Esophagus (tissue), 2 donors: ENCODE data around the gene MFN2. TPM values are rescaled to one million over a fixed set of nuclear protein-coding genes. Genes with fewer than 3 reads are reported as not detected.

Experiments used
- H3K27ac ChIP-seq, 2 donors: one replicate each; pipeline ENCODE4 v1.5.1; 2013; ENCODE audit warnings: low read depth in 2 of 2, mild to moderate bottlenecking in 2 of 2, inconsistent platforms in 1 of 2, low read length in 1 of 2, moderate library complexity in 1 of 2
- H3K27me3 ChIP-seq, 2 donors: one replicate each; pipeline ENCODE4 v1.6.1; 2013; ENCODE audit warnings: low read length in 2 of 2, control low read depth in 1 of 2, mild to moderate bottlenecking in 1 of 2; ENCODE audit not compliant: insufficient read depth in 2 of 2, control insufficient read depth in 1 of 2
- H3K36me3 ChIP-seq, 2 donors: one replicate each; pipeline ENCODE4 v1.6.1; 2013; ENCODE audit warnings: low read length in 1 of 2; ENCODE audit not compliant: control insufficient read depth in 2 of 2, insufficient read depth in 2 of 2
- H3K4me1 ChIP-seq, 2 donors: one replicate each; pipeline ENCODE4 v1.6.1; 2013; ENCODE audit warnings: low read length in 1 of 2; ENCODE audit not compliant: control insufficient read depth in 2 of 2, insufficient read depth in 2 of 2
- H3K4me3 ChIP-seq, 2 donors: one replicate each; pipeline ENCODE4 v1.5.1; 2013; ENCODE audit warnings: low read length in 2 of 2, mild to moderate bottlenecking in 2 of 2, low read depth in 1 of 2, moderate library complexity in 1 of 2
- H3K9me3 ChIP-seq, 2 donors: one replicate each; pipeline ENCODE4 v1.6.1; 2013; ENCODE audit warnings: mild to moderate bottlenecking in 2 of 2, low read depth in 1 of 2, low read length in 1 of 2, moderate library complexity in 1 of 2; ENCODE audit not compliant: control insufficient read depth in 2 of 2, insufficient read depth in 1 of 2
- WGBS, 2 donors: extraction: QIAGEN DNeasy Blood & Tissue Kit; methylation state at CpG; one replicate each; pipeline ENCODE4 v1.1.7; 2013; 5-methylcytosine and 5-hydroxymethylcytosine counted together
- polyA plus RNA-seq, 2 donors: library from polyadenylated mRNA; stranded (reverse); fragments of 200-250 nt; gene quantifications; one replicate each; pipeline ENCODE4 v1.2.3, GENCODE V29; 2013
- donor health status: healthy with polysubstance abuse.
- donor health status: Bipolar disorder and iron deficiency.

Gene MFN2
- polyA plus RNA-seq, 2 donors, result 31.8 to 50.7 TPM

DNA sequence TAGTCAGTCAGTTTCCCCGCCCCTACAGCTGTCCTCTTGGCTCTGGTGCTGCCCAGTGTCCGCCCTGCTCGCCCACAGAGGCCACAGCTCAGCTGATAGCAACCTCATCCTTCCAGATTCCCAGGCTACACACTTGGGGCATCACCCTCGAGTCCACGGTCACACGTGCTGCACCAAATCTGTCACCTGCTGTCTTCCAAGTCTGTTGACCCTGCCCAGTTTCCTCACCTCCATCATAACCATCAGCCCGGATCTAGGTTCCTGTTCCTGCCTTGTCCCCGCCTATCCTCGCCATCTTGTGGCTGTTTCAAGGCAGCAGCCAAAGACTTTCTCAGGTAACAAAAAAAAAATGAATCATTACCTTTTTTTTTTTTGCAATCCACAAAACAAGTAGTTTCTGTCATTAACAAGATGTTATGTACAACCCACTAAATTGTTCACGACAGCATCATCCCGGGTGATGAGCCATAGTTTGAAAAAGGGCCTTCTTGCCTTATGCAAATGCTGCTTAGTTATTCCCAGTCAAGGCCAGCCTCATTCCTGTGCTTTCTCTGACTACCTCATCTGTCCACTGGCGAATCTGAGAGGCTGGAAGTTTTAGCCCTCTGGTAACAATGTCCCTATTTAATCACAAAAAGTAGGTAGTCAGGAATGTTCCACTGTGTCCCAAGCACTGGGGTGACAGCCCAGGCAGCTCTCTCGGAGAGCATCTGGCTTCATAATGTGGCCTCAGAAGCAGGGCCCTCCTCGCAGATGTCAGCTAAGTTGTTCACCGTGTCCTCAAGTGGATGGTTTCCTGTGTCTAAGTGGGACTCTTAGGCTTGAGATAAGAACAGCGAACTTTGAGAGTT is 34.1 kb downstream of the MFN2 start:
- peaks cover 21 to 33% of the 10 kb centered on the region in 2 donors for H3K36me3 ChIP-seq
- H3K4me3 ChIP-seq, result no peak overlapping the region
- peak overlapping the region in 1 of 2 donors; percentile 37 for H3K27ac ChIP-seq
- WGBS, 2 donors, result 77 to 82% methylated on average over 16 of the region's 16 CpGs
- no peaks in the 10 kb centered on the region for H3K9me3 ChIP-seq
- no peaks in the 10 kb centered on the region for H3K27me3 ChIP-seq
- H3K4me1 ChIP-seq, result peaks cover 0 to 2% of the 10 kb centered on the region in 2 donors

DNA sequence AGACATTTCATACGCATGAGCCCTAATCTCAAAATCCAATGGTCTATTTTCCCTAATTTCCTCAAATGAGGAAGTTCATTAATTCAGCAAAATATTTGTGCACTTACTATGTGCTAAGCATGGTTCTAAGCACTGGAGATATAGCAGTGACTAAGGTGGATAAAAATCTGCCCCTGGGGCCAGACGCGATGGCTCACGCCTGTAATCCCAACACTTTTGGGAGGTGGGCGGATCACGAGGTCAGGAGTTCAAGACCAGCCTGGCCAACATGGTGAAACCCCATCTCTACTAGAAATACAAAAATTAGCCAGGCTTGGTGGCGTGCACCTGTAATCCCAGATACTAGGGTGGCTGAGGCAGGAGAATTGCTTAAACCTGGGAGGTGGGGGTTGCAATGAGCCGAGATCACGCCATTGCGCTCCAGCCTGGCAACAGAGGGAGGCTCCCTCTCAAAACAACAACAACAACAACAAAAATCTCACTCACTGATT is 34.8 kb downstream of the MFN2 start:
- WGBS, 2 donors, result 82 to 85% methylated on average over 10 of the region's 10 CpGs
- Histone ChIP-seq H3K4me1 (peaks cover 2% of the 10 kb centered on the region in 2 donors), H3K9me3 (no peaks in the 10 kb centered on the region), H3K27ac (no peak overlapping the region), H3K27me3 (no peaks in the 10 kb centered on the region), H3K36me3 (peaks cover 21 to 28% of the 10 kb centered on the region in 2 donors), H3K4me3 (no peak overlapping the region)

DNA sequence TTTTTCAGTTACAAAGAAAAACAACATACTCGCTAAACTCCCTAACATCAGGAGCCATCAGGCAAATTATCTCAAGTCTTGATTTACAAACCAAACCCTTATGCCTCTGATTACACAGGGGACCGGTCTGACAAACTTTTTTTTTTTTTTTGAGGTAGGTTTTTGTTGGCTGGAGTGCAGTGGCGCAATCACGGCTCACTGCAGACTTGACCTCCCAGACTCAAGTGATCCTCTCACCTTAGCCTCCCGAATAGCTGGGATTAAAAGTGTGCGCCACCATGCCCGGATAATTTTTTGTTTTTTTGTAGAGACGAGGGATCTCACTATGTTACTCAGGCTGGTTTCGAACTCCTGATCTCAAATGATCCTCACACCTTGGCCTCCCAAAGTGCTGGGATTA is 35.3 kb downstream of the MFN2 start:
- H3K4me3 ChIP-seq, result no peak overlapping the region
- WGBS, 2 donors, result 92 to 96% methylated on average over 9 of the region's 9 CpGs
- no peaks in the 10 kb centered on the region for H3K9me3 ChIP-seq
- H3K27ac ChIP-seq, result no peak overlapping the region
- H3K27me3 ChIP-seq, result no peaks in the 10 kb centered on the region
- H3K4me1 ChIP-seq, result peaks cover 2 to 5% of the 10 kb centered on the region in 2 donors
- peaks cover 18 to 24% of the 10 kb centered on the region in 2 donors for H3K36me3 ChIP-seq

DNA sequence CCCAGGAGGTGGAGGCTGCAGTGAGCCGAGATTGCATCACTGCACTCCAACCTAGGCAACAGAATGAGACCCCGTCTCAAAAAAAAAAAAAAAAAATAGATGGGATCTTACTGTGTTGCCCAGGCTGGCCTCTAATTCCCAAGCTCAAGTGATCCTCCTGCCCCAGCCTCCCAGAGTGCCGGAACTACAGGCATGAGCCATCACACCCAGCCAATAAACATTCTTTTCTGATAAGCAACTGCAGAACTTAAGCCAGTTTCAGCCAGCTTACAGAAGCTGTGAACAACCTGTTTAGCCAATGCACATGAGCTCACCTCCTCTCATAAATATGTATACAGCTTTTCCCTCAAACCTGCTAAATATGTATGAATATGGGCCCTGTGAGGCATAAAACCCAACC is 35.9 kb downstream of the MFN2 start:
- Histone ChIP-seq H3K27ac (no peak overlapping the region), H3K9me3 (no peaks in the 10 kb centered on the region), H3K36me3 (peaks cover 13 to 18% of the 10 kb centered on the region in 2 donors), H3K4me1 (peaks cover 2 to 5% of the 10 kb centered on the region in 2 donors), H3K4me3 (no peak overlapping the region), H3K27me3 (no peaks in the 10 kb centered on the region)
- WGBS, 2 donors, result 83 to 93% methylated on average over 2 to 3 of the region's 3 CpGs

DNA sequence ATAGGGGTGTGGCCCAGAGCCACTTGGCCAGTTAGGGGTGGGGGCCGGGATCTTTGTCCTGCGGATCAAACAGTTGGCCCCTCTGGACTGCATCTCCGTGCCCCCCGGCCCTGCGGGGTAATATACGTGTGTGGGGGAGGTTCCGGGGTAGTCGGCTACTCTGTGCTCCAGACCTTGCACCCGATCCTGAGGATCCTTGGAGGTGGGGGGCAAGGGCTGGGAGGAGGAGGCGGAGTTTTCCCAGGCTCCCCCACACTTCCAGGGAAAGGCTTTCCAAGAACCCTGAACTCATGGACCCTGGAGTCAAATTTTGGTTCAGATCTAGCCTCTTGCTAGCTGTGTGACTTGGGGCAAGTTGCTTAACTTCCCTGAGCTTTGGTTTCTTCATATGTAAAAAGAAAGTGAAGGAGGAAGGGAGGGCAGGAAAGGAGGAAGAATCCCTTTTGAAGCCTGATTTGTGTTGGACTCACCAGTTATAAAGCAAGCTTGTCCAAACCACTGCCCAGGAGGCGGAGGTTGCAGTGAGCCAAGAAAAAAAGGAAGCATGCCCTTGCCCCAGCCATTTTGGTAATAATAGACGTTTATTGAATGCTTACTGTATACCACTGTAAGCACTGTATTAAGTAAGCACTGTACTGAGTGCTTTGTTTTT is 39.7 kb downstream of the MFN2 start:
- no peaks in the 10 kb centered on the region for H3K27me3 ChIP-seq
- H3K36me3 ChIP-seq, result peaks cover 0 to 13% of the 10 kb centered on the region in 2 donors
- no peaks in the 10 kb centered on the region for H3K9me3 ChIP-seq
- 8 to 10% methylated on average over 12 of the region's 12 CpGs for WGBS, 2 donors
- peak overlapping the region; percentile 86 to 87 for H3K4me3 ChIP-seq
- peak overlapping the region; percentile 70 to 73 for H3K27ac ChIP-seq
- peaks cover 0 to 5% of the 10 kb centered on the region in 2 donors for H3K4me1 ChIP-seq

DNA sequence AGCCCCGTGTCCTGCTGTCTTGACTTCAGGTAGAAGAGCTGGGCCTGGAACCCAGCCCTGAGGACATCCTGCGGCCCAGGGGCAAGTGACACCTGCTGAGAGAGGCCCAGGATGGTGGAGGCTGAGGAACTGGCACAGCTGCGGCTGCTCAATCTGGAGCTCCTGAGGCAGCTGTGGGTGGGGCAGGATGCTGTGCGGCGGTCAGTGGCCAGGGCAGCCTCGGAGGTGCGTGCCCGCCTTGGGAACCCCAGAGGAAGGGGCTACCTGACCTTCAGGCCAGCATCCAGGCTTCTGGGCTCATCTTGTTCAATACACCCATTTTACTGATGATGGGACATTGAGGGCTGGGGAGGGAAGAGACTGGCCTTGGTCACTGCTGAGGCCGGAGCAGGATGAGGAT is 41.4 kb downstream of the MFN2 start:
- WGBS, 2 donors, result 89 to 94% methylated on average over 9 of the region's 9 CpGs
- H3K4me1 ChIP-seq, result peaks cover 0 to 5% of the 10 kb centered on the region in 2 donors
- no peak overlapping the region for H3K4me3 ChIP-seq
- H3K27ac ChIP-seq, result no peak overlapping the region
- H3K9me3 ChIP-seq, result no peaks in the 10 kb centered on the region
- no peaks in the 10 kb centered on the region for H3K27me3 ChIP-seq
- H3K36me3 ChIP-seq, result peaks cover 0 to 16% of the 10 kb centered on the region in 2 donors

DNA sequence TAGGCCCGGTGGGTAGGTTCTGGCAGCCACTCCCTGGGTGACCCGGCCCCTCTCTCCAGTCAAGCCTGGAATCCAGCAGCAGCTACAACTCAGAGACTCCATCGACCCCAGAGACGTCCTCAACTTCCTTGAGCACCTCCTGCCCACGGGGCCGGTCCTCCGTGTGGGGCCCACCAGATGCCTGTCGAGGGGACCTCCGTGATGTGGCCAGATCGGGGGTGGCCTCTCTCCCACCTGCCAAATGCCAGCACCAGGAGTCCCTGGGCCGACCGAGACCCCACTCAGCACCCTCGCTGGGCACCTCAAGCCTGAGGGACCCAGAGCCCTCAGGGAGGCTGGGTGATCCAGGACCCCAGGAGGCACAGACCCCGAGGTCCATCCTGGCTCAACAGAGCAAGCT is 41.8 kb downstream of the MFN2 start:
- Histone ChIP-seq H3K27me3 (no peaks in the 10 kb centered on the region), H3K27ac (no peak overlapping the region), H3K4me1 (peaks cover 0 to 5% of the 10 kb centered on the region in 2 donors), H3K4me3 (no peak overlapping the region), H3K36me3 (peaks cover 0 to 16% of the 10 kb centered on the region in 2 donors), H3K9me3 (no peaks in the 10 kb centered on the region)
- WGBS, 2 donors, result 92 to 96% methylated on average over 14 of the region's 14 CpGs

DNA sequence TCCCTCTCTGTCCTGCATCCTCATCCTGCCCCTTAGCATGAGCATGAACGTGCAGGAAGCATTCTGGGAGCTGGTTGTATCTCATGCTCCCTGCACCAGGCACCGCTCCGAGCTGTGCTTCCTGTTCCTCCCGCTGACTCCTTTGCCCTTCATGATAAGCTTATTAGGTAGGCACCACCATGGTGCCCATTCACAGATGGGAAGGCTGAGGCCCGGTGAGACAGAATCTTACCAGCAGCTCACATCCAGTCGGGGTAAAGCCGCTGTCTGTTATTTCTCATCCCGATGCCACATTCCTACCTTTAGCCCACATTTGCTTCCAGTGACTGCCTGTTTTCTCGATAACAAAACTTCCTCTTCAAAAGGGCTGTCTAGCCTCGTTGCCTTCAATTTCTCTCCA is 46.3 kb downstream of the MFN2 start:
- no peaks in the 10 kb centered on the region for H3K9me3 ChIP-seq
- no peaks in the 10 kb centered on the region for H3K4me1 ChIP-seq
- no peak overlapping the region for H3K27ac ChIP-seq
- H3K36me3 ChIP-seq, result peaks cover 0 to 37% of the 10 kb centered on the region in 2 donors
- no peaks in the 10 kb centered on the region for H3K27me3 ChIP-seq
- WGBS, 2 donors, result 90 to 91% methylated on average over 10 of the region's 10 CpGs
- no peak overlapping the region for H3K4me3 ChIP-seq

DNA sequence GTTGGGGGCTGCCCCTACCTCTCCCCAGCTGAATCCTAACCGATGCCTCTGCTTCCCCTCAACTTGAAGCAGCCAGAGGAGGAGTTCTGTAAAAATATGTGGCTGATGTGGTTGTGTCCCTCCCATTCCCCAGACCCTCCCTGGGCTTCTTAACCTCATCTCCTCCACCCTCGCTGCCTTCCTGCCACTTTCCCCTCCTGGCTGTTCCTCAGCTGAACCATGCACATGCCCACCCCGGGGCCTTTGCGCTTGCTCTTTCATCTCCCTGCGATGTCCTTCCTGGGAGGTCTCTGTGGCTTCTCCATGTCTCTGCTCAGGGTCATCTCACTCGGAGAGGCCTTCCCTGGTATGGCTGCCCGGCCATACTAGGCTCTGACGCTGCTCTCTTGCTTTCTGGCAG is 48.0 kb downstream of the MFN2 start:
- Histone ChIP-seq H3K4me3 (no peak overlapping the region), H3K9me3 (no peaks in the 10 kb centered on the region), H3K27me3 (no peaks in the 10 kb centered on the region), H3K36me3 (peaks cover 0 to 32% of the 10 kb centered on the region in 2 donors), H3K27ac (no peak overlapping the region), H3K4me1 (no peaks in the 10 kb centered on the region)
- 88 to 95% methylated on average over 8 of the region's 8 CpGs for WGBS, 2 donors
